ENCODE results near the gene PHF24. TPM values are rescaled to one million over a fixed set of nuclear protein-coding genes. Genes with fewer than 3 reads are reported as not detected.
A peak's percentile ranks its signal among the peaks of the same experiment; 100 is the strongest.

PHF24 gene
- polyA plus RNA-seq, 1 donor (not counting 4 experiments of a cell fraction or from before 2014, with no cell fraction given) = 0.04 TPM

DNA sequence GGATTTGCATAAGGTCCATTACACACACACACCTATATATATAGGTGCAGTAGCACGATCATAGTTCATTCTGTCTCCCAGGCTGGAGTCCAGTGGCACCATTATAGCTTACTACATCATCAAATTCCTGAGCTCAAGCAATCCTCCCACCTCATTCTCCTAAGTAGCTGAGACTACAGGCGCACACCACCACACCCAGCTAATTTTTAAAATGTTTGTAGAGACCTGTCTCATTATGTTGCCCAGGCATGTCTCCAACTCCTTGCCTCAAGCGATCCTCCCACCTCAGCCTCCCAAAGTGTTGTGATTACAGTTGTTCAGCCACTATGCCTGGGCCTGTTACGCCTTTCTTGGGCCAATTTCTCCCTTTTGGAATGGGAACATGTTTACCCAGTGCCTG lies 71.2 kb downstream of the PHF24 start:
- no peak for FAIRE-seq
- Histone ChIP-seq H3K27ac (ENCODE audit: control insufficient read depth, insufficient read depth, low read length) (peak overlapping the region; percentile 58), H2AFZ (ENCODE audit: control insufficient read depth, low read length) (no peak overlapping the region), H3K9me3 (ENCODE audit: control insufficient read depth, low read depth, low read length) (peaks cover 7% of the 10 kb centered on the region), H3K4me2 (ENCODE audit: control insufficient read depth, extremely low read depth, insufficient read depth, low read depth, low read length) (no peak overlapping the region), H3K27me3 (ENCODE audit: control insufficient read depth, extremely low read depth, insufficient read depth, low read length) (no peaks in the 10 kb centered on the region), H3K4me1 (ENCODE audit: control insufficient read depth, extremely low read depth, insufficient read depth, low read length) (peaks cover 28% of the 10 kb centered on the region), H3K9ac (ENCODE audit: control insufficient read depth, extremely low read depth, insufficient read depth, low read length) (no peak overlapping the region), H4K20me1 (ENCODE audit: control insufficient read depth, extremely low read depth, insufficient read depth, low read length) (no peaks in the 10 kb centered on the region), H3K36me3 (ENCODE audit: control insufficient read depth in 2 of 2, extremely low read depth in 1 of 2, insufficient read depth in 2 of 2, low read length in 2 of 2) (no peaks in the 10 kb centered on the region), H3K79me2 (ENCODE audit: control insufficient read depth, insufficient read depth, low read length) (no peaks in the 10 kb centered on the region), H3K4me3 (ENCODE audit: control insufficient read depth in 2 of 3, extremely low read depth in 1 of 3, insufficient read depth in 2 of 3, low read depth in 1 of 3, low read length in 3 of 3) (no peak overlapping the region), H3K9me1 (ENCODE audit: control insufficient read depth, extremely low read depth, insufficient read depth, low read length) (no peaks in the 10 kb centered on the region)
- dilution Hi-C loops (cut with MboI; ENCODE audit: extremely low pct_ligation_motif_present, low sequenced_read_pairs) = no loop called here
- no peak for DNase-seq (ENCODE audit: low read depth, low spot score)
- TF ChIP-seq, protein P1, sequence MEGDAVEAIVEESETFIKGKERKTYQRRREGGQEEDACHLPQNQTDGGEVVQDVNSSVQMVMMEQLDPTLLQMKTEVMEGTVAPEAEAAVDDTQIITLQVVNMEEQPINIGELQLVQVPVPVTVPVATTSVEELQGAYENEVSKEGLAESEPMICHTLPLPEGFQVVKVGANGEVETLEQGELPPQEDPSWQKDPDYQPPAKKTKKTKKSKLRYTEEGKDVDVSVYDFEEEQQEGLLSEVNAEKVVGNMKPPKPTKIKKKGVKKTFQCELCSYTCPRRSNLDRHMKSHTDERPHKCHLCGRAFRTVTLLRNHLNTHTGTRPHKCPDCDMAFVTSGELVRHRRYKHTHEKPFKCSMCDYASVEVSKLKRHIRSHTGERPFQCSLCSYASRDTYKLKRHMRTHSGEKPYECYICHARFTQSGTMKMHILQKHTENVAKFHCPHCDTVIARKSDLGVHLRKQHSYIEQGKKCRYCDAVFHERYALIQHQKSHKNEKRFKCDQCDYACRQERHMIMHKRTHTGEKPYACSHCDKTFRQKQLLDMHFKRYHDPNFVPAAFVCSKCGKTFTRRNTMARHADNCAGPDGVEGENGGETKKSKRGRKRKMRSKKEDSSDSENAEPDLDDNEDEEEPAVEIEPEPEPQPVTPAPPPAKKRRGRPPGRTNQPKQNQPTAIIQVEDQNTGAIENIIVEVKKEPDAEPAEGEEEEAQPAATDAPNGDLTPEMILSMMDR (optimal IDR thresholded peaks at IDR 0.05 in 1 of 3, IDR thresholded peaks at IDR 0.05 in 1 of 3, conservative IDR thresholded peaks at IDR 0.05 in 1 of 3; ENCODE audit: extremely low read depth in 1 of 3, insufficient read depth in 2 of 3, low read length in 3 of 3) = no peak
- TF ChIP-seq EZH2 (IDR thresholded peaks at IDR 0.05; ENCODE audit: low read length) = no peak

DNA sequence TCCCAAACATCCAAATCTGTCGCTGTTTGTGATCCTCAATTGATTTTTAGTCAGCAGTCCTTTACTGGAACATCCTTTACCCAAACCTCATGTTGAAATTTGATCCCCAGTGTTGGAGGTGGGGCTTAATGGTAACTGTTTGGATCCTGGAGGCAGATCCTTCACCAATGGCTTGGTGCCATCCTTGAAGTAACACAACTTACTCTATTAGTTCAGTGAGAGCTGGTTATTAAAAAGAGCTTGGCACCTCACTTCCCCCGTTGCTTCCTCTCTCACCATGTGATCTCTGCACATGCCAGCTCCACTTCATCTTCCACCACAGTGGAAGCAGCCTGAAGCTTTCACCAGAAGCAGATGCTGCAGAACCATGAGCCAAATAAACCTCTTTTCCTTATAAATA lies 71.8 kb downstream of the PHF24 start:
- peak overlapping the region; percentile 30 for H3K27ac ChIP-seq (ENCODE audit: control insufficient read depth, insufficient read depth, low read length)
- peaks cover 7% of the 10 kb centered on the region for H3K9me3 ChIP-seq (ENCODE audit: control insufficient read depth, low read depth, low read length)
- H3K27me3 ChIP-seq (ENCODE audit: control insufficient read depth, extremely low read depth, insufficient read depth, low read length) = no peaks in the 10 kb centered on the region
- dilution Hi-C loops (cut with MboI; ENCODE audit: extremely low pct_ligation_motif_present, low sequenced_read_pairs) = no loop called here
- no peak overlapping the region for H3K4me2 ChIP-seq (ENCODE audit: control insufficient read depth, extremely low read depth, insufficient read depth, low read depth, low read length)
- H3K36me3 ChIP-seq (ENCODE audit: control insufficient read depth in 2 of 2, extremely low read depth in 1 of 2, insufficient read depth in 2 of 2, low read length in 2 of 2) = no peaks in the 10 kb centered on the region
- no peak overlapping the region for H3K9ac ChIP-seq (ENCODE audit: control insufficient read depth, extremely low read depth, insufficient read depth, low read length)
- H3K4me3 ChIP-seq (ENCODE audit: control insufficient read depth in 2 of 3, extremely low read depth in 1 of 3, insufficient read depth in 2 of 3, low read depth in 1 of 3, low read length in 3 of 3) = no peak overlapping the region
- TF ChIP-seq, protein P1 (optimal IDR thresholded peaks at IDR 0.05 in 1 of 3, IDR thresholded peaks at IDR 0.05 in 1 of 3, conservative IDR thresholded peaks at IDR 0.05 in 1 of 3; ENCODE audit: extremely low read depth in 1 of 3, insufficient read depth in 2 of 3, low read length in 3 of 3) = no peak
- TF ChIP-seq EZH2 (IDR thresholded peaks at IDR 0.05; ENCODE audit: low read length) = no peak
- DNase-seq (ENCODE audit: low read depth, low spot score) = no peak
- H4K20me1 ChIP-seq (ENCODE audit: control insufficient read depth, extremely low read depth, insufficient read depth, low read length) = no peaks in the 10 kb centered on the region
- no peaks in the 10 kb centered on the region for H3K79me2 ChIP-seq (ENCODE audit: control insufficient read depth, insufficient read depth, low read length)
- no peak for FAIRE-seq
- H3K4me1 ChIP-seq (ENCODE audit: control insufficient read depth, extremely low read depth, insufficient read depth, low read length) = peaks cover 28% of the 10 kb centered on the region
- H2AFZ ChIP-seq (ENCODE audit: control insufficient read depth, low read length) = no peak overlapping the region
- no peaks in the 10 kb centered on the region for H3K9me1 ChIP-seq (ENCODE audit: control insufficient read depth, extremely low read depth, insufficient read depth, low read length)

Other genes with a start within 250 kb of the PHF24 start
- not detected in 3 replicates for gene CCL21, start 248.1 kb upstream of the PHF24 start, polyA plus RNA-seq
- 2.4 to 3.9 TPM (median 2.7 TPM) in 3 replicates for gene DNAJB5, start 31.5 kb downstream of the PHF24 start, polyA plus RNA-seq
- gene VCP, start 114.3 kb downstream of the PHF24 start, polyA plus RNA-seq = 339 to 414 TPM (median 356 TPM) in 3 replicates
- gene FANCG, start 121.7 kb downstream of the PHF24 start, polyA plus RNA-seq = 9.4 to 14.6 TPM (median 14.5 TPM) in 3 replicates
- 18.6 to 27.0 TPM (median 20.7 TPM) in 3 replicates for gene PIGO, start 138.3 kb downstream of the PHF24 start, polyA plus RNA-seq
- gene STOML2, start 144.8 kb downstream of the PHF24 start, polyA plus RNA-seq = 149 to 174 TPM (median 154 TPM) in 3 replicates
- 32.7 to 51.3 TPM (median 39.4 TPM) in 3 replicates for gene ATOSB, start 157.6 kb downstream of the PHF24 start, polyA plus RNA-seq
- gene UNC13B, start 203.7 kb downstream of the PHF24 start, polyA plus RNA-seq = 9.3 to 10.9 TPM (median 9.8 TPM) in 3 replicates

Data from keratinocyte (primary cell).